Suprapubic skin (tissue), 3 donors: Measurements from ENCODE around the gene DPM2.

Source experiments
- CTCF ChIP-seq, 2 donors: fragments of 200-600 bp in 1 of 2; fragments of 450-650 bp in 1 of 2; sonication (generic) in 1 of 2; IDR thresholded peaks; one replicate each; pipeline ENCODE4 v1.5.1; 2016 to 2019; ENCODE audit warnings: antibody characterized with exemption in 2 of 2, mild to moderate bottlenecking in 1 of 2, moderate library complexity in 1 of 2
- EP300 ChIP-seq: sonication (generic); formaldehyde crosslinking; IDR thresholded peaks from one replicate; pipeline ENCODE4 v1.6.1; 2017; ENCODE audit warnings: antibody characterized with exemption
- POLR2A ChIP-seq, 2 donors: fragments of 450-650 bp; IDR thresholded peaks; one replicate each; pipeline ENCODE4 v1.6.1; 2017; ENCODE audit warnings: antibody characterized with exemption in 2 of 2, mild to moderate bottlenecking in 2 of 2, moderate library complexity in 2 of 2

- TF ChIP-seq POLR2A (IDR thresholded peaks at IDR 0.05) (no peak), CTCF (IDR thresholded peaks at IDR 0.05) (no peak), EP300 (no peak)
These were observed 27.8 kb downstream of the DPM2 start for GRCh38 chr9:127909839-127910273.
